ENCODE data around the gene COL28A1. TPM values are rescaled to one million over a fixed set of nuclear protein-coding genes. Genes with fewer than 3 reads are reported as not detected.
A peak's percentile ranks its signal among the peaks of the same experiment; 100 is the strongest.
"Not testable (repeated sequence)": the region's sequence is repeated elsewhere in the genome, so short reads cannot be mapped to it uniquely, and the experiment has no call there.

Gene COL28A1
- total RNA-seq, 1 donor from 2014 or later = 2.7 TPM

- intact Hi-C loops (cut with micrococcal nuclease) = no loop called here
- DNase-seq (no peak), ATAC-seq (no peak)
Observed at GRCh38 chr7:7484072-7484471, 51.6 kb downstream of the COL28A1 start.

- ATAC-seq (no peak), DNase-seq (no peak)
- intact Hi-C loops (cut with micrococcal nuclease) = no loop called here
Observed at GRCh38 chr7:7481802-7482201, 53.9 kb downstream of the COL28A1 start.

GRCh38 chr7:7479275-7479805 is 56.3 kb downstream of the COL28A1 start:
- intact Hi-C loops (cut with micrococcal nuclease) = no loop called here
- ATAC-seq (peak; percentile 72), DNase-seq (no peak)

- no peak for DNase-seq
- ATAC-seq = no peak
- intact Hi-C loops (cut with micrococcal nuclease) = no loop called here
Observed at GRCh38 chr7:7478569-7478968, 57.1 kb downstream of the COL28A1 start.

- intact Hi-C loops (cut with micrococcal nuclease) = not testable (repeated sequence)
Observed at GRCh38 chr7:7477641-7478040, 58.0 kb downstream of the COL28A1 start.

GRCh38 chr7:7476381-7476780 is 59.3 kb downstream of the COL28A1 start:
- intact Hi-C loops (cut with micrococcal nuclease) = no loop called here
- no peak for DNase-seq

More at GRCh38 chr7:7477641-7478040, 58.0 kb downstream of the COL28A1 start:
- ATAC-seq, DNase-seq: not testable (repeated sequence)

GRCh38 chr7:7475601-7476000 is 60.1 kb downstream of the COL28A1 start:
- DNase-seq (no peak), ATAC-seq (no peak)
- intact Hi-C loops (cut with micrococcal nuclease) = no loop called here

More at GRCh38 chr7:7476381-7476780, 59.3 kb downstream of the COL28A1 start:
- ATAC-seq = no peak

GRCh38 chr7:7474436-7474835 is 61.2 kb downstream of the COL28A1 start:
- no peak for ATAC-seq
- intact Hi-C loops (cut with micrococcal nuclease) = no loop called here
- no peak for DNase-seq

GRCh38 chr7:7464991-7465765 is 70.5 kb downstream of the COL28A1 start:
- DNase-seq; ATAC-seq; intact Hi-C loops (cut with micrococcal nuclease): not testable (repeated sequence)

- intact Hi-C loops (cut with micrococcal nuclease) = no loop called here
- no peak for DNase-seq
- ATAC-seq = no peak
Observed at GRCh38 chr7:7454000-7454399, 81.7 kb downstream of the COL28A1 start.

- intact Hi-C loops (cut with micrococcal nuclease) = no loop called here
- no peak for DNase-seq
- ATAC-seq = no peak
Observed at GRCh38 chr7:7452652-7453051, 83.0 kb downstream of the COL28A1 start.

- intact Hi-C loops (cut with micrococcal nuclease) = no loop called here
- no peak for DNase-seq
- no peak for ATAC-seq
Observed at GRCh38 chr7:7452119-7452518, 83.6 kb downstream of the COL28A1 start.

- DNase-seq (no peak), ATAC-seq (no peak)
- intact Hi-C loops (cut with micrococcal nuclease) = no loop called here
Observed at GRCh38 chr7:7449055-7449454, 86.6 kb downstream of the COL28A1 start.

GRCh38 chr7:7446616-7447015 is 89.1 kb downstream of the COL28A1 start:
- ATAC-seq (no peak), DNase-seq (no peak)
- intact Hi-C loops (cut with micrococcal nuclease) = no loop called here

- intact Hi-C loops (cut with micrococcal nuclease) = no loop called here
- ATAC-seq = no peak
- DNase-seq = no peak
Observed at GRCh38 chr7:7443806-7444350, 91.8 kb downstream of the COL28A1 start.

GRCh38 chr7:7439564-7439963 is 96.1 kb downstream of the COL28A1 start:
- no peak for ATAC-seq
- intact Hi-C loops (cut with micrococcal nuclease) = no loop called here
- no peak for DNase-seq

GRCh38 chr7:7438851-7439250 is 96.8 kb downstream of the COL28A1 start:
- intact Hi-C loops (cut with micrococcal nuclease) = no loop called here
- no peak for ATAC-seq
- DNase-seq = no peak

GRCh38 chr7:7435978-7436377 is 99.7 kb downstream of the COL28A1 start:
- ATAC-seq (no peak), DNase-seq (no peak)
- intact Hi-C loops (cut with micrococcal nuclease) = no loop called here

GRCh38 chr7:7434329-7434728 is 101.3 kb downstream of the COL28A1 start:
- ATAC-seq (no peak), DNase-seq (no peak)
- intact Hi-C loops (cut with micrococcal nuclease) = no loop called here

GRCh38 chr7:7433811-7434210 is 101.9 kb downstream of the COL28A1 start:
- DNase-seq = no peak
- no peak for ATAC-seq
- intact Hi-C loops (cut with micrococcal nuclease) = no loop called here

GRCh38 chr7:7432979-7433378 is 102.7 kb downstream of the COL28A1 start:
- intact Hi-C loops (cut with micrococcal nuclease) = no loop called here
- no peak for DNase-seq
- ATAC-seq = no peak

Data from left ventricle myocardium superior (tissue), 1 donor.